Fibroblast of lung (primary cell): ENCODE results near the gene ATP11A.

Experiments
- EZH2 ChIP-seq: IDR thresholded peaks from 2 replicates; pipeline ENCODE4 v1.5.1; 2012; ENCODE audit warnings: low read length, control low read depth, mild to moderate bottlenecking; ENCODE audit errors: missing control alignments
- TF ChIP-seq, protein P1 (sequence below), 2 donors: IDR thresholded peaks in 1 of 2; conservative IDR thresholded peaks in 1 of 2; 1 replicate in 1 of 2; 2 replicates in 1 of 2; pipeline ENCODE4 v1.5.1; 2011 to 2012; ENCODE audit warnings: low read length in 2 of 2, control low read depth in 1 of 2, inconsistent platforms in 1 of 2, low read depth in 1 of 2, mild to moderate bottlenecking in 1 of 2

DNA sequence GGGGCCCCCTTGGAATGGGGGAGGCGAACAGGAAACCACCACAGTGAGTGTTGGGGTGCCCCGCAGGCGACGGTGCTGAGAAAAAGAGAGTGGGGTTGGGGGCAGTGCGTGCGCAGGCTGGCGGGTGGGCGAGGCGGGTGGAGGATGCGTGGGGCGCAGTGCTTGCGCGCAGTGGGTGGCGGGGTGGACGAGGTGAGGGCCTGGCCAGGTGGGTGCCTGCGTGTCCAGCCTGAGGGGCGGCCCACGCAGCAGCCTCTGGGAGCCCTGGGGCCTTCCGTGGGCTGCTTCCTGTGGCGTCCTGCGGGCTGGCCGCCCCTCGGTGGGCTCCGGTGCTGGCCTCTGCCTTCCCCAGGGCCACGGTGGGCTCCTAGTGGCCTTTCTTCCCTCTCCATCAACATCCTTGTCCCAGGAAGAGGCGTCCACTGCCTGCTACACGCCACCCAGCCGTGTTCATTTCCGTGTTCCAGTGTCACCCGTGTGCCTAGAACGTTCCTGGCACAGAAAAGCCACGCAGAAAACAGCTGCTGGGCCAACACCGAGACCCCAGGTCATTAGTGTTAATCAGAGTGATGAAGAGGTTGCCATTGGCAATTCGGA is 7.1 kb downstream of the ATP11A start:
- TF ChIP-seq, protein P1, sequence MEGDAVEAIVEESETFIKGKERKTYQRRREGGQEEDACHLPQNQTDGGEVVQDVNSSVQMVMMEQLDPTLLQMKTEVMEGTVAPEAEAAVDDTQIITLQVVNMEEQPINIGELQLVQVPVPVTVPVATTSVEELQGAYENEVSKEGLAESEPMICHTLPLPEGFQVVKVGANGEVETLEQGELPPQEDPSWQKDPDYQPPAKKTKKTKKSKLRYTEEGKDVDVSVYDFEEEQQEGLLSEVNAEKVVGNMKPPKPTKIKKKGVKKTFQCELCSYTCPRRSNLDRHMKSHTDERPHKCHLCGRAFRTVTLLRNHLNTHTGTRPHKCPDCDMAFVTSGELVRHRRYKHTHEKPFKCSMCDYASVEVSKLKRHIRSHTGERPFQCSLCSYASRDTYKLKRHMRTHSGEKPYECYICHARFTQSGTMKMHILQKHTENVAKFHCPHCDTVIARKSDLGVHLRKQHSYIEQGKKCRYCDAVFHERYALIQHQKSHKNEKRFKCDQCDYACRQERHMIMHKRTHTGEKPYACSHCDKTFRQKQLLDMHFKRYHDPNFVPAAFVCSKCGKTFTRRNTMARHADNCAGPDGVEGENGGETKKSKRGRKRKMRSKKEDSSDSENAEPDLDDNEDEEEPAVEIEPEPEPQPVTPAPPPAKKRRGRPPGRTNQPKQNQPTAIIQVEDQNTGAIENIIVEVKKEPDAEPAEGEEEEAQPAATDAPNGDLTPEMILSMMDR (conservative IDR thresholded peaks at IDR 0.05 in 1 of 2, IDR thresholded peaks at IDR 0.05 in 1 of 2; ENCODE audit: low read depth in 1 of 2, low read length in 2 of 2), result no peak
- no peak for TF ChIP-seq EZH2
